Measurements from ENCODE around the gene PKD2L2.
A peak's percentile ranks its signal among the peaks of the same experiment; 100 is the strongest.
"Not testable (repeated sequence)": the region's sequence is repeated elsewhere in the genome, so short reads cannot be mapped to it uniquely, and the experiment has no call there.

Gene PKD2L2

DNA sequence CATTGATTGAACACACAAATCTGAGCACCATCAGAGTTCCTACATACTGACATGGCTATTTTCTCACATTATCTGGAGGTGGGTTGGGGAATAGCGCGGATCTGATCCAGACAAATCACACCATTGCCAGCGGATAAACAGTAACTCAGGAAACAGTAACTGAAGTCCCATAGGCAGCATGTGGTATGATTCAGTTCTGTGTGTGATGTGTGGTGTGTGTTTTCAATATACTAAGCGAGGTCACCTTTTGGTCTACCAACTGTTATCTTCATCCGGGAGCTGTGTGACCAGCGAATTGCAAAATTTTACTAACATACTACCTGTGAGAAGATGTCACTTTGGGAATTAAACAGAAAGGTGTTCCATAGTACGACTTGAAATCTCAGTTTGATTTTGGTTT, 50.1 kb downstream of the PKD2L2 start:
- no peak for DNase-seq (ENCODE audit: low read depth)
- TF ChIP-seq, protein P1, sequence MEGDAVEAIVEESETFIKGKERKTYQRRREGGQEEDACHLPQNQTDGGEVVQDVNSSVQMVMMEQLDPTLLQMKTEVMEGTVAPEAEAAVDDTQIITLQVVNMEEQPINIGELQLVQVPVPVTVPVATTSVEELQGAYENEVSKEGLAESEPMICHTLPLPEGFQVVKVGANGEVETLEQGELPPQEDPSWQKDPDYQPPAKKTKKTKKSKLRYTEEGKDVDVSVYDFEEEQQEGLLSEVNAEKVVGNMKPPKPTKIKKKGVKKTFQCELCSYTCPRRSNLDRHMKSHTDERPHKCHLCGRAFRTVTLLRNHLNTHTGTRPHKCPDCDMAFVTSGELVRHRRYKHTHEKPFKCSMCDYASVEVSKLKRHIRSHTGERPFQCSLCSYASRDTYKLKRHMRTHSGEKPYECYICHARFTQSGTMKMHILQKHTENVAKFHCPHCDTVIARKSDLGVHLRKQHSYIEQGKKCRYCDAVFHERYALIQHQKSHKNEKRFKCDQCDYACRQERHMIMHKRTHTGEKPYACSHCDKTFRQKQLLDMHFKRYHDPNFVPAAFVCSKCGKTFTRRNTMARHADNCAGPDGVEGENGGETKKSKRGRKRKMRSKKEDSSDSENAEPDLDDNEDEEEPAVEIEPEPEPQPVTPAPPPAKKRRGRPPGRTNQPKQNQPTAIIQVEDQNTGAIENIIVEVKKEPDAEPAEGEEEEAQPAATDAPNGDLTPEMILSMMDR (conservative IDR thresholded peaks at IDR 0.05; ENCODE audit: control insufficient read depth, insufficient read depth, low read depth, low read length) = no peak
- no peak overlapping the region for H3K4me3 ChIP-seq (ENCODE audit: control insufficient read depth, low read depth, low read length)

DNA sequence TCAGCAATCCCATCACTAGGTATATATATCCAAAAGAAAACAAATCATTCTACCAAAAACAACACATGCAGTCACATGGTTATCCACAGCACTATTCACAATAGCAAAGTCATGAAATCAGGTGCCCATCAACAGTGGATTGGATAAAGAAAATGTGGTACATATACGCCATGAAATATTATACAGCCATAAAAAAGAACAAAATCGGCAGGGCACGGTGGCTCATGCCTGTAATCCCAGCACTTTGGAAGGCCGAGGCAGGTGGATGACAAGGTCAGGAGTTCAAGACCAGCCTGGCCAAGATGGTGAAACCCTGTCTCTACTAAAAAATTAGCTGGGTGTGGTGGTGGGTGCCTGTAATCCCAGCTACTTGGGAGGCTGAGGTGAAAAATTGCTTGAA, 55.0 kb downstream of the PKD2L2 start:
- not testable (repeated sequence) for DNase-seq (ENCODE audit: low read depth); H3K4me3 ChIP-seq (ENCODE audit: control insufficient read depth, low read depth, low read length)

DNA sequence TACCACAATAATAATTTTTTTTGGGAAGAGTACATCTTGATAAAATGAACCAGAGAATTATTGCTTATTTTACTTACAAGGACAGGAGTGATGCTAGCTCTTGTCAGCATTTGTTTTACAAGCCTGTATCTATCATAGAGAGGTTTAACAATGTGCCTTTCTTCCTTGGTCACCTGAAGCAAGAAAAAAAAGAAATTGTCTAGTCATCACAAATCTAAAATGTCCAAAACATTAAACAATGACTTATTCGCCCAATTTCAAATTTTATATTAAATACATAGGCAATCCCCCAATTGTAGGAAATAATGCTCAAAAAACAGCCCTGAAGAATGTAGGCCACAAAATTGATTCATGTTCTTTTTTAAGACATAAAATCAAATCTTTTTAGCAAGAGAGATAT, 56.6 kb downstream of the PKD2L2 start:
- DNase-seq (ENCODE audit: low read depth) = no peak
- H3K4me3 ChIP-seq (ENCODE audit: control insufficient read depth, low read depth, low read length) = no peak overlapping the region
- TF ChIP-seq, protein P1 (conservative IDR thresholded peaks at IDR 0.05; ENCODE audit: control insufficient read depth, insufficient read depth, low read depth, low read length) = no peak

DNA sequence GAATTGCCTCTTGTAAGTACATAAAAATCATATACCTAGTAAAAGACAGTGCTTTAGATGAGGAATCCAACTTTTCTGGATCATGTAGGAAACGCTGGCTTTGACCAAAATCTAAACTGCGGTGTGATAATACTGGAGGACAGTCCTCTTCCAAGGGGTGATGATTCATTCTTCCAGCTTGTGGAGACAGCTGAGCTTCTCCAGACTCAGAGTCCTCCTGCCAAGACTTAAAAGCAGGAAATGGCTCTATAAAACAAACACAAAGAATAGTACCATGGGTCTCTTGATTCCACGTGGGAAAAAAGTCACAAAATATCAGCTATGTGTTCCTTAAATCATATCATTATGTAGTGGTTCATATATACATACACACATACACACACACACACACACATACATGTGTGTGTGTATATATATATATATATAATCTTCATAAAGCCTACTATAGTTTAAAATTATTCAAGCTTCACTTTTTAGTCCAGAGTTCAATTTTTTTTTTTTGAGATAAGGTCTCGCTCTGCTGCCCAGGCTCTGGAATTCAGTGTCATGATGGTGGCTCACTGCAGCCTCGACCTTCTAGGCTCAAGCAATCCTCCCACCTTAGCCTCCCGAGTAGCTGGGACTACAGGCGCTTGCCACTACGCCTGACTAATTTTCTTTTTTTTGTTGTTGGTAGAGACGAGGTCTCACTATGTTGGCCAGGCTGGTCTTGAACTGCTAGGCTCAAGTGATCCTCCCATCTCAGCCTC, 65.0 kb downstream of the PKD2L2 start:
- TF ChIP-seq, protein P1 (conservative IDR thresholded peaks at IDR 0.05; ENCODE audit: control insufficient read depth, insufficient read depth, low read depth, low read length) = no peak
- DNase-seq (ENCODE audit: low read depth) = peak; percentile 94
- H3K4me3 ChIP-seq (ENCODE audit: control insufficient read depth, low read depth, low read length) = peak overlapping the region; percentile 18

DNA sequence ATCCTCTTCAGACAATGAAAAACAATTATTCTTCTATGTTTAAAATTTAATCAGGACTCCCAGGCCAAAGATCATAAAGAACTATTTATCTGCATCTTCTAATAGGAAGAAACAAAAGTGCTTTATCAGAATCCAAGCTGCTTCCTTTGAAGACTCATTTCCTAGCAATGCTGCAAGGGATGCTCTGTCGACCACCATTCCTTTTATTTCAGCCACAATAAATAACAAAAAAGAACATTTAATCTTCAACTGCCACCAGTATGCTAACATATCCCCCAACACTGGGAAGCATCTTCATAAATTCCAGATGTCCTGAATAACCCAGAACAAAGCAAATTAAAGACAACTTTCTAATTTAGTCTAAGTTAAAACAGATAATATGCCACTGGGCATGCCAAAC, 68.7 kb downstream of the PKD2L2 start:
- TF ChIP-seq, protein P1 (conservative IDR thresholded peaks at IDR 0.05; ENCODE audit: control insufficient read depth, insufficient read depth, low read depth, low read length) = no peak
- H3K4me3 ChIP-seq (ENCODE audit: control insufficient read depth, low read depth, low read length) = no peak overlapping the region
- DNase-seq (ENCODE audit: low read depth) = no peak

DNA sequence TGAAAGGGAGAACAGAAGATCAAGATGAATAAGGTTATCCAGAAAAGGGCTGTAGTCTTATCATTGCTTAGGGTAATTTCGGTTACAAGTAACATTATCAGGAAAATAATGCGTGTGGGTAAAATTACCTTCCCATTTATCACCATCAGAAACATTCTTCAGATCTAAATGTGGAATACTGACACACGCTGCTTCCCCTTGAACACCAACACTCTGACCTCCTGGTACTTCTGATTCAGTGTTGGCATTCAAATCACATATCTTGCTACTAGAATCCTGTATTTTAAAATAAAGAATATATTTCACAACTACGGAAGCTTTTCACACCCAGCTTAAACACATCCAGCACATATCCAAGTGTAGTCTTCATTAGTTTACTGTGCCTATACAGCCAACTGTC, 70.2 kb downstream of the PKD2L2 start:
- H3K4me3 ChIP-seq (ENCODE audit: control insufficient read depth, low read depth, low read length) = no peak overlapping the region
- TF ChIP-seq, protein P1 (conservative IDR thresholded peaks at IDR 0.05; ENCODE audit: control insufficient read depth, insufficient read depth, low read depth, low read length) = no peak
- no peak for DNase-seq (ENCODE audit: low read depth)

DNA sequence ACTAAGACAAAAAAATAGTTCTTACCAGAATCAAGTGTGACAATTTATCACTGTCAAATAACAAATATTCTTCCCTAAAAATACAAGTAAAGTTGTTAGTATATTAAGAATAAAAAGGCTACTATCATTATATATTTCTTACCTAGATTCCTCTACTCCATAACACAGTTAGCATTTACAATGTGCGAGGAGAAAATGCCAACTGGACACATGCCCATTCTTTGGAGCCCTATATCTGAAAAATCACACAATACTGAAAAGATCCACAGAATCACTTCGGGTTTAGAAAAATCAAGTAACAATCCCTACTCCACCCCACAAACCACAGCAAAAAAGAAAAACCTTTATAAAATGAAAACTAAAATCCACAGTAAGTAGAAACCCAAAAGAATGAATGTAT, 70.9 kb downstream of the PKD2L2 start:
- H3K4me3 ChIP-seq (ENCODE audit: control insufficient read depth, low read depth, low read length) = no peak overlapping the region
- DNase-seq (ENCODE audit: low read depth) = no peak
- TF ChIP-seq, protein P1 (conservative IDR thresholded peaks at IDR 0.05; ENCODE audit: control insufficient read depth, insufficient read depth, low read depth, low read length) = no peak
